ENCODE data around the gene COQ9. TPM values are rescaled to one million over a fixed set of nuclear protein-coding genes. Genes with fewer than 3 reads are reported as not detected.

COQ9 gene
- total RNA-seq, 1 donor from 2014 or later = 81.8 TPM

Other genes starting within 250 kb of the COQ9 start
- 49.3 TPM for gene ARL2BP, start 202.2 kb upstream of the COQ9 start, total RNA-seq
- 1.9 TPM for gene PLLP, start 162.8 kb upstream of the COQ9 start, total RNA-seq
- gene CCL22, start 88.7 kb upstream of the COQ9 start, total RNA-seq = not detected
- 4.2 TPM for gene CX3CL1, start 75.0 kb upstream of the COQ9 start, total RNA-seq
- not detected for gene CCL17, start 42.7 kb upstream of the COQ9 start, total RNA-seq
- 50.5 TPM for gene CIAPIN1, start 94 bp upstream of the COQ9 start, total RNA-seq
- gene POLR2C, start 15.2 kb downstream of the COQ9 start, total RNA-seq = 58.2 TPM
- gene DOK4, start 39.0 kb downstream of the COQ9 start, total RNA-seq = 17.6 TPM
- gene CCDC102A, start 89.1 kb downstream of the COQ9 start, total RNA-seq = 17.5 TPM
- not detected for gene ADGRG5, start 95.2 kb downstream of the COQ9 start, total RNA-seq
- 26.9 TPM for gene ADGRG1, start 181.2 kb downstream of the COQ9 start, total RNA-seq
- gene ADGRG3, start 220.8 kb downstream of the COQ9 start, total RNA-seq = 0.92 TPM
- not detected for gene DRC7, start 247.3 kb downstream of the COQ9 start, total RNA-seq